OCI-M2 (cell line): ENCODE data around the gene MFAP4.
A peak's percentile ranks its signal among the peaks of the same experiment; 100 is the strongest.

Experiments
- DNase-seq: peaks from one replicate; lab custom pipeline; 2025; ENCODE audit not compliant: unreplicated experiment; lab: John Stamatoyannopoulos, UW

Gene MFAP4

GRCh38 chr17:19387921-19388521 is 1.0 kb upstream of the MFAP4 start:
- no peak for DNase-seq

DNA sequence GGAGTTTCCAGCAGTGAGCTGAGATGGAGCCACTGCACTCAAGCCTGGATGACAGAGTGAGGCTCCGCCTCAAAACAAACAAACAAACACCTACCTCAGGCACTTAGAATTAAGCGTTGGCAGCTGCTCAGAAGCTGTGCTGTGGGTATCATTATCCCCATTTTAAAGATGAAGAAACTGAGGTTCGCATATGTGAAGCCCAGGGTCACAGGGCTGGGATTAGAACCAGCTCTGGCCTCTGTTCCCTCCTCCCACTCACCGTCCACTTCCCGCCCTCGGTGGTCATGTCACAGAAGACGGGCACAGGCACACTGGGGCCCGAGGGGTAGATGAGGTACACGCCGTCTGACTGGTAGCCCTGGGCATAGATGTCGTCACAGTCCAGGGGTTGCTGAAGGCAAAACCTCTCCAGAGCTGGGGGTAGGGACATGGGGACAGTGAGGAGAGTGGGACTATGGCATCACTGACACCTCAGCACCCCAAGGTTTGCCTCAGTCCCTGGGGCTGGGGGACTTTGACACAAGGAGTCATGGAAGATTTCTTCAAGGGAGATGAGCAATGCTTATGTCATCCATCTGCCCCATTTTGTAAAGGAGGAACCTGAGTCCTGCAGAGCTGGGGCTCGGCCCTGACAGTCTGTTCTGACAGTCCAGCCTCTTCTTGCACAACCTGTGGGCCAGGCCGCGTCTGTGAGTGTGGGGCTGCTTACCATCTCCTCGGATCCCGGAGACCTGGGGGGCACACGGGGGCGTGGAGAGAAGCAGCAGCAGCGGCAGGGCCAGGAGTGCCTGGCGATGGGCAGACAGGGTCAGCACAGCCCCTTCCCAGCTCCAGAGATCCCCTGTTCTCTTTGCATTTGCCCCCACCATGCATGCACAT is 700 bp downstream of the MFAP4 start:
- DNase-seq: no peak

GRCh38 chr17:19385521-19385983 is 1.4 kb downstream of the MFAP4 start:
- no peak for DNase-seq

GRCh38 chr17:19384723-19385391 is 2.1 kb downstream of the MFAP4 start:
- DNase-seq: no peak

- DNase-seq: no peak
These were observed 3.1 kb downstream of the MFAP4 start for GRCh38 chr17:19383681-19384470.

GRCh38 chr17:19382531-19383444 is 4.2 kb downstream of the MFAP4 start:
- DNase-seq: no peak

GRCh38 chr17:19381741-19382444 is 5.1 kb downstream of the MFAP4 start:
- DNase-seq: no peak

GRCh38 chr17:19381361-19381740 is 5.6 kb downstream of the MFAP4 start:
- no peak for DNase-seq

- DNase-seq: no peak
These were observed 6.3 kb downstream of the MFAP4 start for GRCh38 chr17:19380481-19381301.

DNA sequence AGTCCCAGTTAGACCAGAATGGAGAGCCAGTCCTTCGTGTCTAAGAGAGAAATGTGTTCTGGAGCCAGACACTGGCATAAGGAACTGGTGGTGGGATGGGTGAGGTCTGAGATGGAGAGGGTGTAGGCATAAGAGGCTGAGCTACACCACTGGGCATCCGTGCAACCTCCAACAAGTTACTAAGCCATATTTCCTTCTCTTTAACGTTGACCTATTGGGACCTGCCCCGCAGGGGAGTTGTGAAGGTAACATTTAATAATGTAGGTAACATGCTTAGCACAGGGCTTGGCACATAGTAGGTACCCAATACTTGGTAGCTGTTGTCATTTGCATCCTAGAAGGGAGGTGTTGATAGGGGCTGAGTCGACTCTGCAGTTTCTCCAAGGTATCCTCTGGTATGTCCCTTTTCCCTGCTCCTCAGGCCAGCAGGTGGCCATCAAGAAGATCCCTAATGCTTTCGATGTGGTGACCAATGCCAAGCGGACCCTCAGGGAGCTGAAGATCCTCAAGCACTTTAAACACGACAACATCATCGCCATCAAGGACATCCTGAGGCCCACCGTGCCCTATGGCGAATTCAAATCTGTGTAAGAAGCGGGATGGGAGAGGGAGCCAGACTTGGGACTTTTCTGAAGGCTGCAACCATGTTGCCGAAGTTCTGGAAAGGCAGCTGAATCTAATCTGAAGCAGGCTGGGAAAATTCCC is 7.5 kb downstream of the MFAP4 start:
- DNase-seq: no peak

GRCh38 chr17:19378416-19379360 is 8.3 kb downstream of the MFAP4 start, which contains the start of gene MAPK7:
MAPK7 (plus strand) TSS chr17:19378498; CDS start chr17:19378901, 403 bp downstream.
- DNase-seq: no peak

- peak; percentile 77 for DNase-seq
These were observed 9.2 kb downstream of the MFAP4 start for GRCh38 chr17:19377602-19378415.

GRCh38 chr17:19376811-19377210 is 10.2 kb downstream of the MFAP4 start:
- no peak for DNase-seq

- DNase-seq: no peak
These were observed 11.3 kb downstream of the MFAP4 start for GRCh38 chr17:19375732-19376131.

- no peak for DNase-seq
These were observed 12.9 kb downstream of the MFAP4 start for GRCh38 chr17:19374136-19374535.
